PFSK-1 (cell line): Measurements from ENCODE around the gene SLC4A1.

Experiments used
- POLR2AphosphoS5 ChIP-seq: IDR thresholded peaks from 2 replicates; pipeline ENCODE4 v1.6.1; 2012; ENCODE audit warnings: low read depth, mild to moderate bottlenecking, control low read depth, low read length, moderate library complexity
- REST ChIP-seq, 2 experiments: IDR thresholded peaks; 2 replicates each; pipeline versions ENCODE4 v1.6.1 to v1.8.0; 2011 to 2012; ENCODE audit warnings: low read depth in 2 of 2, low read length in 2 of 2, control low read depth in 1 of 2, inconsistent platforms in 1 of 2, mild to moderate bottlenecking in 1 of 2, moderate library complexity in 1 of 2; ENCODE audit not compliant: insufficient read depth in 1 of 2
- SIN3A ChIP-seq: IDR thresholded peaks from 2 replicates; pipeline ENCODE4 v1.6.1; 2012; ENCODE audit warnings: mild to moderate bottlenecking, low read length, moderate library complexity, borderline replicate concordance; ENCODE audit not compliant: insufficient read depth

GRCh38 chr17:44272321-44272951 lies 4.5 kb upstream of the SLC4A1 start:
- TF ChIP-seq REST (IDR thresholded peaks at IDR 0.05; ENCODE audit: insufficient read depth in 1 of 2, low read depth in 2 of 2, low read length in 2 of 2) (no peak), SIN3A (no peak), POLR2AphosphoS5 (no peak)
